H1 (cell line): ENCODE results near the gene NDUFS8. TPM values are rescaled to one million over a fixed set of nuclear protein-coding genes. Genes with fewer than 3 reads are reported as not detected.

Experiments
- MAFK ChIP-seq: IDR thresholded peaks from 2 replicates; pipeline ENCODE4 v1.6.1; 2012; ENCODE audit warnings: low read depth, mild to moderate bottlenecking, improper control_type of control experiment, low read length
- RAD21 ChIP-seq, 2 experiments: IDR thresholded peaks in 1 of 2; conservative IDR thresholded peaks in 1 of 2; 2 replicates each; pipeline ENCODE4 v1.6.1; 2011; ENCODE audit warnings: low read depth in 2 of 2, low read length in 2 of 2, improper control_type of control experiment in 1 of 2, inconsistent platforms in 1 of 2, mild to moderate bottlenecking in 1 of 2, moderate library complexity in 1 of 2
- polyA plus RNA-seq, 7 experiments: library from polyadenylated mRNA; depleted of rRNA in 3 of 7; stranded (reverse) in 5 of 7; unstranded in 2 of 7; fragments of >200 nt in 5 of 7; fragments of 200-250 nt in 2 of 7; gene quantifications; 1 replicate in 5 of 7; 2 replicates in 1 of 7; 4 replicates in 1 of 7; pipeline versions ENCODE4 v1.2.1 to v1.2.3, GENCODE V29; 2011 to 2013; ENCODE audit warnings: missing spikeins in 2 of 7, mixed read lengths in 2 of 7
- total RNA-seq: library from RNA; stranded (reverse); fragmentation: NEBNext Ultra II Directional; extraction: Animal tissue kit (Norgen Biotek cat#: 25700); gene quantifications from 2 replicates; pipeline ENCODE4 v1.2.1, GENCODE V29; 2021

NDUFS8 gene
- total and polyA plus RNA-seq, 2 of the 8 experiments (the other 6 are each of a cell fraction or from before 2014, with no cell fraction given), result 182 to 291 TPM

- no peak for TF ChIP-seq RAD21 (IDR thresholded peaks at IDR 0.05 in 1 of 2, conservative IDR thresholded peaks at IDR 0.05 in 1 of 2; ENCODE audit: low read depth in 2 of 2, low read length in 2 of 2)
- TF ChIP-seq MAFK, result no peak
- TF ChIP-seq, all 59 proteins: peak for 0
Measured at GRCh38 chr11:67998150-67999045, 32.1 kb upstream of the NDUFS8 start (continued).
